ENCODE measurements around the gene GPR152.
"Not testable (repeated sequence)": the region's sequence is repeated elsewhere in the genome, so short reads cannot be mapped to it uniquely, and the experiment has no call there.

The GPR152 gene

GRCh38 chr11:67489203-67489884 lies 36.8 kb upstream of the GPR152 start:
- no peak for FAIRE-seq

- no peak for FAIRE-seq
Observed at GRCh38 chr11:67486481-67487195, 34.1 kb upstream of the GPR152 start.

GRCh38 chr11:67485873-67486361 lies 33.4 kb upstream of the GPR152 start:
- not testable (repeated sequence) for FAIRE-seq

GRCh38 chr11:67484847-67485311 lies 32.4 kb upstream of the GPR152 start:
- no peak for FAIRE-seq

GRCh38 chr11:67483831-67484665 lies 31.5 kb upstream of the GPR152 start:
- no peak for FAIRE-seq

- peak; percentile 93 for FAIRE-seq
Observed at GRCh38 chr11:67482827-67483798, 30.6 kb upstream of the GPR152 start, which contains the start of gene AIP. TSS of gene AIP (plus strand) at chr11:67483026. CDS start at chr11:67483159, 133 bp downstream.

GRCh38 chr11:67482275-67482826 lies 29.8 kb upstream of the GPR152 start:
- FAIRE-seq = no peak

GRCh38 chr11:67477344-67478050 lies 25.0 kb upstream of the GPR152 start:
- FAIRE-seq = not testable (repeated sequence)

- FAIRE-seq = not testable (repeated sequence)
Observed at GRCh38 chr11:67476692-67477091, 24.2 kb upstream of the GPR152 start.

GRCh38 chr11:67472882-67473281 lies 20.4 kb upstream of the GPR152 start:
- FAIRE-seq = no peak

GRCh38 chr11:67470337-67471002 lies 17.9 kb upstream of the GPR152 start:
- no peak for FAIRE-seq

GRCh38 chr11:67469508-67469811 lies 16.9 kb upstream of the GPR152 start:
- FAIRE-seq = no peak

- no peak for FAIRE-seq
Observed at GRCh38 chr11:67468759-67469507, 16.4 kb upstream of the GPR152 start, which contains the start of gene TMEM134. TSS of gene TMEM134 (minus strand) at chr11:67469251. CDS start at chr11:67469192, 59 bp downstream.

GRCh38 chr11:67468456-67468758 lies 15.9 kb upstream of the GPR152 start:
- FAIRE-seq = no peak

GRCh38 chr11:67468056-67468455 lies 15.5 kb upstream of the GPR152 start:
- no peak for FAIRE-seq

GRCh38 chr11:67466962-67467771 lies 14.6 kb upstream of the GPR152 start:
- no peak for FAIRE-seq

GRCh38 chr11:67466367-67466766 lies 13.8 kb upstream of the GPR152 start:
- FAIRE-seq = no peak

- FAIRE-seq = not testable (repeated sequence)
Observed at GRCh38 chr11:67465530-67465929, 13.0 kb upstream of the GPR152 start.

- FAIRE-seq = no peak
Observed at GRCh38 chr11:67465189-67465510, 12.6 kb upstream of the GPR152 start.
